HCT116 (cell line): ENCODE results near the gene WDPCP. TPM values are rescaled to one million over a fixed set of nuclear protein-coding genes. Genes with fewer than 3 reads are reported as not detected.

Experiments
- ATAC-seq: fragments of 200-7000 bp; cut with Tn5 transposase; 2 replicates; pipeline ENCODE4 v1.9.1; 2020; ENCODE audit warnings: mild to moderate bottlenecking, moderate library complexity
- BruUV-seq: library from RNA; stranded (reverse); fragments of 400-500 nt; replicated peaks from 2 replicates; lab custom pipeline; 2021; lab: Mats Ljungman, UMichigan
- CTCF ChIA-PET: fragments of 300-600 bp; sonication (Branson Sonifier 250); formaldehyde crosslinking; loops from one replicate; lab custom pipeline; 2021; ENCODE audit warnings: antibody characterized with exemption; lab: Charles Lee
- POLR2A ChIA-PET: fragments of 300-600, 350-600 bp; sonication (Branson Sonifier 250); formaldehyde crosslinking; loops from one replicate; lab custom pipeline; 2021; ENCODE audit warnings: antibody characterized with exemption; lab: Charles Lee
- RAD21 ChIA-PET, 2 experiments: fragments of 300-600 bp; sonication (Branson Sonifier 250); formaldehyde crosslinking; loops; one replicate each; lab custom pipeline; 2023; ENCODE audit warnings: low total read pairs in 2 of 2; ENCODE audit not compliant: uncharacterized antibody in 2 of 2, unreplicated experiment in 2 of 2, low non-redundant PET in 1 of 2; lab: Charles Lee
- DNase-seq: peaks from one replicate; pipeline ENCODE4 v3.0.0-alpha.2; 2010; ENCODE audit warnings: low read depth, low spot score
- H2AFZ ChIP-seq: fragments of 200-600 bp; shearing (Covaris generic), sonication (generic); 2 replicates; pipeline ENCODE4 v1.6.1; 2017; ENCODE audit warnings: low read depth, mixed run types, mixed read lengths, antibody characterized with exemption, low read length; ENCODE audit not compliant: poor library complexity, severe bottlenecking
- H3K27ac ChIP-seq: 2 replicates; pipeline ENCODE4 v1.5.1; 2012; ENCODE audit warnings: low read depth, low read length
- H3K27me3 ChIP-seq: fragments of 200-600 bp; sonication (generic); 2 replicates; pipeline ENCODE4 v1.6.1; 2016; ENCODE audit warnings: mixed run types, low read length, mixed read lengths; ENCODE audit not compliant: insufficient read depth
- H3K36me3 ChIP-seq, 2 experiments: fragments of 200-500 bp in 1 of 2; fragments of 200-600 bp in 1 of 2; sonication (Bioruptor generic) in 1 of 2; sonication (generic) in 1 of 2; 2 replicates each; pipeline versions ENCODE4 v1.5.1 to v1.6.1; 2014 to 2016; ENCODE audit warnings: low read length in 2 of 2, inconsistent platforms in 1 of 2, mixed read lengths in 1 of 2, mixed run types in 1 of 2; ENCODE audit not compliant: insufficient read depth in 2 of 2, control insufficient read depth in 1 of 2
- H3K4me1 ChIP-seq, 2 experiments: fragments of 200-600 bp in 1 of 2; sonication (generic) in 1 of 2; 2 replicates each; pipeline versions ENCODE4 v1.5.1 to v1.6.1; 2012 to 2017; ENCODE audit warnings: low read length in 2 of 2, inconsistent platforms in 1 of 2, mild to moderate bottlenecking in 1 of 2, mixed read lengths in 1 of 2, mixed run types in 1 of 2, moderate library complexity in 1 of 2; ENCODE audit not compliant: insufficient read depth in 2 of 2, control insufficient read depth in 1 of 2
- H3K4me2 ChIP-seq: fragments of 200-600 bp; sonication (generic); 2 replicates; pipeline ENCODE4 v1.6.1; 2017; ENCODE audit warnings: mixed run types, low read length, mixed read lengths
- H3K4me3 ChIP-seq, 2 experiments: fragments of 200-600 bp in 1 of 2; sonication (generic) in 1 of 2; replicated peaks in 1 of 2; 2 replicates each; pipeline ENCODE4 v1.5.1; 2011 to 2016; ENCODE audit warnings: low read length in 2 of 2, control low read depth in 1 of 2, low read depth in 1 of 2, mild to moderate bottlenecking in 1 of 2, mixed read lengths in 1 of 2, mixed run types in 1 of 2
- H3K79me2 ChIP-seq: fragments of 200-600 bp; sonication (generic); 2 replicates; pipeline ENCODE4 v1.6.1; 2017; ENCODE audit warnings: mild to moderate bottlenecking, mixed run types, low read length, moderate library complexity, mixed read lengths; ENCODE audit not compliant: insufficient read depth
- H3K9ac ChIP-seq: fragments of 200-600 bp; sonication (generic); 2 replicates; pipeline ENCODE4 v1.6.1; 2016; ENCODE audit warnings: low read length, mixed read lengths
- H3K9me2 ChIP-seq: fragments of 200-600 bp; sonication (generic), shearing (Covaris generic); 2 replicates; pipeline ENCODE4 v1.6.1; 2017; ENCODE audit warnings: mixed run types, mild to moderate bottlenecking, moderate library complexity; ENCODE audit not compliant: insufficient read depth
- H3K9me3 ChIP-seq, 2 experiments: fragments of 200-500 bp in 1 of 2; fragments of 200-600 bp in 1 of 2; sonication (Bioruptor generic) in 1 of 2; sonication (generic) in 1 of 2; 2 replicates each; pipeline ENCODE4 v1.6.1; 2014 to 2017; ENCODE audit warnings: low read length in 2 of 2, mixed read lengths in 2 of 2, inconsistent platforms in 1 of 2, low read depth in 1 of 2, mild to moderate bottlenecking in 1 of 2, mixed run types in 1 of 2, moderate library complexity in 1 of 2; ENCODE audit not compliant: control insufficient read depth in 1 of 2, insufficient read depth in 1 of 2
- H4K20me1 ChIP-seq: fragments of 200-600 bp; sonication (generic), shearing (Covaris generic); 2 replicates; pipeline ENCODE4 v1.6.1; 2017; ENCODE audit warnings: mixed run types, mild to moderate bottlenecking, moderate library complexity; ENCODE audit not compliant: insufficient read depth
- CBX3 ChIP-seq: IDR thresholded peaks from 2 replicates; pipeline ENCODE4 v1.6.1; 2012; ENCODE audit warnings: low read depth
- CTCF ChIP-seq, 3 experiments: fragments of 200-600 bp in 1 of 3; sonication (generic) in 1 of 3; IDR thresholded peaks in 2 of 3; conservative IDR thresholded peaks in 1 of 3; 2 replicates each; pipeline ENCODE4 v1.5.1; 2012 to 2017; ENCODE audit warnings: low read depth in 2 of 3, low read length in 2 of 3, antibody characterized with exemption in 1 of 3, borderline replicate concordance in 1 of 3, control low read depth in 1 of 3, mild to moderate bottlenecking in 1 of 3, mixed read lengths in 1 of 3, mixed run types in 1 of 3, moderate library complexity in 1 of 3; ENCODE audit not compliant: insufficient read depth in 1 of 3
- EGR1 ChIP-seq: IDR thresholded peaks from 2 replicates; pipeline ENCODE4 v1.6.1; 2012; ENCODE audit warnings: low read depth
- FOSL1 ChIP-seq: IDR thresholded peaks from 2 replicates; pipeline ENCODE4 v1.6.1; 2012; ENCODE audit warnings: low read depth
- JUND ChIP-seq: IDR thresholded peaks from 2 replicates; pipeline ENCODE4 v1.6.1; 2012
- REST ChIP-seq: IDR thresholded peaks from 2 replicates; pipeline ENCODE4 v1.6.1; 2012; ENCODE audit warnings: low read depth
- SIN3A ChIP-seq: IDR thresholded peaks from 2 replicates; pipeline ENCODE4 v1.6.1; 2012; ENCODE audit warnings: low read depth
- YY1 ChIP-seq: IDR thresholded peaks from 2 replicates; pipeline ENCODE4 v1.6.1; 2011; ENCODE audit warnings: low read length, low read depth, moderate library complexity, mild to moderate bottlenecking; ENCODE audit not compliant: insufficient replicate concordance; ENCODE audit errors: extremely low read depth
- intact Hi-C: fragments of 100-400 bp; cut with micrococcal nuclease; formaldehyde crosslinking; loops from 2 replicates; pipeline ENCODE4 v1.10.0; 2022
- total RNA-seq: library from RNA; stranded (reverse); gene quantifications from one replicate; pipeline ENCODE4 v1.2.1, GENCODE V29; 2021; ENCODE audit not compliant: unreplicated experiment

Gene WDPCP
- total RNA-seq, 1 experiment from 2014 or later, result 4.1 TPM

GRCh38 chr2:63600881-63601460, 12.7 kb upstream of the WDPCP start:
- Histone ChIP-seq H3K4me1 (no peaks in the 10 kb centered on the region), H3K79me2 (peaks cover 32% of the 10 kb centered on the region), H3K9me2 (no peaks in the 10 kb centered on the region)
- ATAC-seq, result no peak
- TF ChIP-seq JUND (no peak), SIN3A (no peak), REST (no peak), EGR1 (no peak), YY1 (no peak), CBX3 (no peak), CTCF (IDR thresholded peaks at IDR 0.05 in 2 of 3, conservative IDR thresholded peaks at IDR 0.05 in 1 of 3; ENCODE audit: borderline replicate concordance in 1 of 3, insufficient read depth in 1 of 3, low read depth in 2 of 3, low read length in 2 of 3) (no peak), FOSL1 (no peak)
- TF ChIP-seq, all 23 proteins: peak for 0
- Histone ChIP-seq H3K36me3 (peaks cover 43 to 52% of the 10 kb centered on the region in 2 experiments), H3K9me3 (no peaks in the 10 kb centered on the region), H3K4me3 (no peak overlapping the region), H3K9ac (no peak overlapping the region), H2AFZ (no peak overlapping the region), H3K4me2 (no peak overlapping the region), H3K27me3 (no peaks in the 10 kb centered on the region), H4K20me1 (no peaks in the 10 kb centered on the region), H3K27ac (no peak overlapping the region)
- CTCF ChIA-PET, result no interaction called here
- RAD21 ChIA-PET, result no interaction called here
- BruUV-seq, result no TSS peak
- DNase-seq, result no peak
- intact Hi-C loops, result no loop called here
- POLR2A ChIA-PET, result no interaction called here
